ENCODE measurements around the gene GRIK4.

The GRIK4 gene

GRCh38 chr11:120873966-120874735 is 362.6 kb downstream of the GRIK4 start:
- no peaks in the 10 kb centered on the region for H3K4me1 ChIP-seq (ENCODE audit: control insufficient read depth, insufficient read depth, low read length)
- H3K9me3 ChIP-seq (ENCODE audit: control insufficient read depth, low read length), result no peaks in the 10 kb centered on the region
- H3K27me3 ChIP-seq (ENCODE audit: control insufficient read depth, insufficient read depth, low read length, poor library complexity, severe bottlenecking), result no peaks in the 10 kb centered on the region
- no peak overlapping the region for H3K4me3 ChIP-seq (ENCODE audit: insufficient read depth, low read depth, low read length)
- WGBS, 2 experiments, result 93 to 94% methylated on average over 15 of the region's 15 CpGs
- no peak overlapping the region for H3K27ac ChIP-seq (ENCODE audit: insufficient read depth, low read depth, low read length, poor library complexity, severe bottlenecking)
- H3K36me3 ChIP-seq (ENCODE audit: control insufficient read depth, insufficient read depth, low read length), result no peaks in the 10 kb centered on the region

GRCh38 chr11:120875986-120876385 is 364.4 kb downstream of the GRIK4 start:
- Histone ChIP-seq H3K27me3 (ENCODE audit: control insufficient read depth, insufficient read depth, low read length, poor library complexity, severe bottlenecking) (no peaks in the 10 kb centered on the region), H3K27ac (ENCODE audit: insufficient read depth, low read depth, low read length, poor library complexity, severe bottlenecking) (no peak overlapping the region), H3K4me1 (ENCODE audit: control insufficient read depth, insufficient read depth, low read length) (no peaks in the 10 kb centered on the region), H3K36me3 (ENCODE audit: control insufficient read depth, insufficient read depth, low read length) (no peaks in the 10 kb centered on the region), H3K4me3 (ENCODE audit: insufficient read depth, low read depth, low read length) (no peak overlapping the region), H3K9me3 (ENCODE audit: control insufficient read depth, low read length) (no peaks in the 10 kb centered on the region)
- 88 to 96% methylated on average over 1 of the region's 1 CpG for WGBS, 2 experiments

GRCh38 chr11:120877746-120878365 is 366.3 kb downstream of the GRIK4 start:
- no peak overlapping the region for H3K4me3 ChIP-seq (ENCODE audit: insufficient read depth, low read depth, low read length)
- H3K4me1 ChIP-seq (ENCODE audit: control insufficient read depth, insufficient read depth, low read length), result peaks cover 2% of the 10 kb centered on the region
- H3K36me3 ChIP-seq (ENCODE audit: control insufficient read depth, insufficient read depth, low read length), result no peaks in the 10 kb centered on the region
- no peak overlapping the region for H3K27ac ChIP-seq (ENCODE audit: insufficient read depth, low read depth, low read length, poor library complexity, severe bottlenecking)
- WGBS, 2 experiments, result 92 to 94% methylated on average over 10 of the region's 10 CpGs
- H3K27me3 ChIP-seq (ENCODE audit: control insufficient read depth, insufficient read depth, low read length, poor library complexity, severe bottlenecking), result no peaks in the 10 kb centered on the region
- H3K9me3 ChIP-seq (ENCODE audit: control insufficient read depth, low read length), result no peaks in the 10 kb centered on the region

- Histone ChIP-seq H3K36me3 (ENCODE audit: control insufficient read depth, insufficient read depth, low read length) (no peaks in the 10 kb centered on the region), H3K4me1 (ENCODE audit: control insufficient read depth, insufficient read depth, low read length) (peaks cover 9% of the 10 kb centered on the region), H3K4me3 (ENCODE audit: insufficient read depth, low read depth, low read length) (no peak overlapping the region), H3K27me3 (ENCODE audit: control insufficient read depth, insufficient read depth, low read length, poor library complexity, severe bottlenecking) (no peaks in the 10 kb centered on the region), H3K9me3 (ENCODE audit: control insufficient read depth, low read length) (no peaks in the 10 kb centered on the region), H3K27ac (ENCODE audit: insufficient read depth, low read depth, low read length, poor library complexity, severe bottlenecking) (no peak overlapping the region)
- 95 to 96% methylated on average over 6 of the region's 6 CpGs for WGBS, 2 experiments
These were observed 367.2 kb downstream of the GRIK4 start for GRCh38 chr11:120878781-120879180.

- 90% methylated on average over 6 of the region's 6 CpGs for WGBS, 2 experiments
- no peak overlapping the region for H3K27ac ChIP-seq (ENCODE audit: insufficient read depth, low read depth, low read length, poor library complexity, severe bottlenecking)
- peaks cover 9% of the 10 kb centered on the region for H3K4me1 ChIP-seq (ENCODE audit: control insufficient read depth, insufficient read depth, low read length)
- no peak overlapping the region for H3K4me3 ChIP-seq (ENCODE audit: insufficient read depth, low read depth, low read length)
- no peaks in the 10 kb centered on the region for H3K36me3 ChIP-seq (ENCODE audit: control insufficient read depth, insufficient read depth, low read length)
- no peaks in the 10 kb centered on the region for H3K9me3 ChIP-seq (ENCODE audit: control insufficient read depth, low read length)
- no peaks in the 10 kb centered on the region for H3K27me3 ChIP-seq (ENCODE audit: control insufficient read depth, insufficient read depth, low read length, poor library complexity, severe bottlenecking)
These were observed 369.1 kb downstream of the GRIK4 start for GRCh38 chr11:120880498-120881175.

- Histone ChIP-seq H3K27me3 (ENCODE audit: control insufficient read depth, insufficient read depth, low read length, poor library complexity, severe bottlenecking) (no peaks in the 10 kb centered on the region), H3K9me3 (ENCODE audit: control insufficient read depth, low read length) (no peaks in the 10 kb centered on the region), H3K4me1 (ENCODE audit: control insufficient read depth, insufficient read depth, low read length) (peaks cover 9% of the 10 kb centered on the region), H3K36me3 (ENCODE audit: control insufficient read depth, insufficient read depth, low read length) (no peaks in the 10 kb centered on the region), H3K27ac (ENCODE audit: insufficient read depth, low read depth, low read length, poor library complexity, severe bottlenecking) (no peak overlapping the region), H3K4me3 (ENCODE audit: insufficient read depth, low read depth, low read length) (no peak overlapping the region)
- 90 to 91% methylated on average over 4 of the region's 4 CpGs for WGBS, 2 experiments
These were observed 370.0 kb downstream of the GRIK4 start for GRCh38 chr11:120881596-120881995.

- Histone ChIP-seq H3K9me3 (ENCODE audit: control insufficient read depth, low read length) (no peaks in the 10 kb centered on the region), H3K27ac (ENCODE audit: insufficient read depth, low read depth, low read length, poor library complexity, severe bottlenecking) (no peak overlapping the region), H3K36me3 (ENCODE audit: control insufficient read depth, insufficient read depth, low read length) (no peaks in the 10 kb centered on the region), H3K27me3 (ENCODE audit: control insufficient read depth, insufficient read depth, low read length, poor library complexity, severe bottlenecking) (no peaks in the 10 kb centered on the region), H3K4me3 (ENCODE audit: insufficient read depth, low read depth, low read length) (no peak overlapping the region), H3K4me1 (ENCODE audit: control insufficient read depth, insufficient read depth, low read length) (peaks cover 9% of the 10 kb centered on the region)
- WGBS, 2 experiments, result 82 to 87% methylated on average over 7 of the region's 7 CpGs
These were observed 370.6 kb downstream of the GRIK4 start for GRCh38 chr11:120882175-120882574.

- Histone ChIP-seq H3K4me1 (ENCODE audit: control insufficient read depth, insufficient read depth, low read length) (peaks cover 9% of the 10 kb centered on the region), H3K4me3 (ENCODE audit: insufficient read depth, low read depth, low read length) (no peak overlapping the region), H3K36me3 (ENCODE audit: control insufficient read depth, insufficient read depth, low read length) (no peaks in the 10 kb centered on the region), H3K9me3 (ENCODE audit: control insufficient read depth, low read length) (no peaks in the 10 kb centered on the region), H3K27ac (ENCODE audit: insufficient read depth, low read depth, low read length, poor library complexity, severe bottlenecking) (no peak overlapping the region), H3K27me3 (ENCODE audit: control insufficient read depth, insufficient read depth, low read length, poor library complexity, severe bottlenecking) (no peaks in the 10 kb centered on the region)
- WGBS, 2 experiments, result 68 to 72% methylated on average over 9 of the region's 9 CpGs
These were observed 372.0 kb downstream of the GRIK4 start for GRCh38 chr11:120883404-120884080.

GRCh38 chr11:120884154-120885020 is 372.8 kb downstream of the GRIK4 start:
- Histone ChIP-seq H3K36me3 (ENCODE audit: control insufficient read depth, insufficient read depth, low read length) (no peaks in the 10 kb centered on the region), H3K9me3 (ENCODE audit: control insufficient read depth, low read length) (no peaks in the 10 kb centered on the region), H3K27ac (ENCODE audit: insufficient read depth, low read depth, low read length, poor library complexity, severe bottlenecking) (no peak overlapping the region), H3K4me3 (ENCODE audit: insufficient read depth, low read depth, low read length) (no peak overlapping the region), H3K27me3 (ENCODE audit: control insufficient read depth, insufficient read depth, low read length, poor library complexity, severe bottlenecking) (no peaks in the 10 kb centered on the region), H3K4me1 (ENCODE audit: control insufficient read depth, insufficient read depth, low read length) (peaks cover 9% of the 10 kb centered on the region)
- 89% methylated on average over 20 of the region's 20 CpGs for WGBS, 2 experiments
